Type B pancreatic cell (in vitro differentiated cells): ENCODE data around the gene ACIN1. TPM values are rescaled to one million over a fixed set of nuclear protein-coding genes. Genes with fewer than 3 reads are reported as not detected.

Experiments used
- DNase-seq: peaks from one replicate; pipeline ENCODE4 v3.0.0; 2021; ENCODE audit warnings: mixed read lengths; ENCODE audit not compliant: unreplicated experiment; ENCODE audit errors: extremely low spot score
- H3K27ac Mint-ChIP-seq: 2 replicates; pipeline ENCODE4 v1.8.0; 2021; ENCODE audit warnings: mild to moderate bottlenecking, mixed read lengths
- H3K27me3 Mint-ChIP-seq: 2 replicates; pipeline ENCODE4 v1.8.0; 2021; ENCODE audit warnings: mixed read lengths
- H3K36me3 Mint-ChIP-seq: 2 replicates; pipeline ENCODE4 v1.8.0; 2021; ENCODE audit warnings: mixed read lengths
- H3K4me1 Mint-ChIP-seq: one replicate; pipeline ENCODE4 v1.8.0; 2021; ENCODE audit warnings: mixed read lengths; ENCODE audit not compliant: unreplicated experiment
- H3K4me3 Mint-ChIP-seq: 2 replicates; pipeline ENCODE4 v1.8.0; 2021; ENCODE audit warnings: mild to moderate bottlenecking, mixed read lengths
- H3K9me3 Mint-ChIP-seq: 2 replicates; pipeline ENCODE4 v1.8.0; 2021; ENCODE audit warnings: mixed read lengths
- total RNA-seq: library from RNA; stranded (reverse); gene quantifications from 2 replicates; pipeline ENCODE4 v1.2.1, GENCODE V29; 2021; ENCODE audit warnings: low replicate concordance
- TF ChIP-seq, protein P1 (sequence below): fragments of 200-600 bp; sonication (generic); conservative IDR thresholded peaks from 2 replicates; pipeline ENCODE4 v1.5.0; 2021; ENCODE audit warnings: antibody characterized with exemption, mild to moderate bottlenecking

Gene ACIN1
- total RNA-seq, 1 donor from 2014 or later: 342 TPM

DNA sequence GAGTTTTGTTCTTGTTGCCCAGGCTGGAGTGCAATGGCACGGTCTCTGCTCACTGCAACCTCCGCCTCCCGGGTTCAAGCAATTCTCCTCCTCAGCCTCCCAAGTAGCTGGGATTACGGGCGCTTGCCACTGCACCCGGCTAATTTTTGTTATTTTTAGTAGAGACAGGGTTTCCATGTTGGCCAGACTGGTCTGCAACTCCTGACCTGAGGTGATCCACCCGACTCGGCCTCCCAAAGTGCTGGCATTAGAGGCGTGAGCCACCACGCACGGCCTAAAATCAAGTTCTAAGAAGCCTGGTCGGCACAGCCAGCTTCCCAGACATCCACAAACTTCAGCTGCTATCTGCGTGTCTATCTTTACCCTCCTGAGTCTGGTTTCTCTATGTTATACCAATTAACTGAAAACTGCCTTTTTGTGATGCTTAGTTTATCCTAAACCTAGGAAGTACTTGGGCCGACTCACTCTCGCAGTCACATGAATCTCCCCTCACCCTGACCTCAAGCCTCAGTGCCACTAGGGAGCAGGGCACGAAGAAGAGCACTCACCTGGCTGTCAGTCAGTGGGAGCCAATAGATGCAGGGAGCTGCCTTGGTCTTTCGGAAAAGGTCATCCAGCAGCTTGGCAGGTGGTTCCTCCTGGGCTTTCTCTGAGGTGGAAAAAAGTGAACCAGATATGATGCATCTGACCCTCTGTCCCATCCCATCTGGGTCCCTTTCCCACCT lies 34.2 kb downstream of the ACIN1 start:
- DNase-seq: no peak
- Mint-ChIP-seq H3K9me3 (no peaks in the 10 kb centered on the region), H3K36me3 (peaks cover 23% of the 10 kb centered on the region), H3K4me1 (peaks cover 29% of the 10 kb centered on the region), H3K4me3 (no peak overlapping the region), H3K27ac (peak overlapping the region; percentile 36), H3K27me3 (no peaks in the 10 kb centered on the region)
- TF ChIP-seq, protein P1, sequence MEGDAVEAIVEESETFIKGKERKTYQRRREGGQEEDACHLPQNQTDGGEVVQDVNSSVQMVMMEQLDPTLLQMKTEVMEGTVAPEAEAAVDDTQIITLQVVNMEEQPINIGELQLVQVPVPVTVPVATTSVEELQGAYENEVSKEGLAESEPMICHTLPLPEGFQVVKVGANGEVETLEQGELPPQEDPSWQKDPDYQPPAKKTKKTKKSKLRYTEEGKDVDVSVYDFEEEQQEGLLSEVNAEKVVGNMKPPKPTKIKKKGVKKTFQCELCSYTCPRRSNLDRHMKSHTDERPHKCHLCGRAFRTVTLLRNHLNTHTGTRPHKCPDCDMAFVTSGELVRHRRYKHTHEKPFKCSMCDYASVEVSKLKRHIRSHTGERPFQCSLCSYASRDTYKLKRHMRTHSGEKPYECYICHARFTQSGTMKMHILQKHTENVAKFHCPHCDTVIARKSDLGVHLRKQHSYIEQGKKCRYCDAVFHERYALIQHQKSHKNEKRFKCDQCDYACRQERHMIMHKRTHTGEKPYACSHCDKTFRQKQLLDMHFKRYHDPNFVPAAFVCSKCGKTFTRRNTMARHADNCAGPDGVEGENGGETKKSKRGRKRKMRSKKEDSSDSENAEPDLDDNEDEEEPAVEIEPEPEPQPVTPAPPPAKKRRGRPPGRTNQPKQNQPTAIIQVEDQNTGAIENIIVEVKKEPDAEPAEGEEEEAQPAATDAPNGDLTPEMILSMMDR: no peak

- Mint-ChIP-seq H3K27me3 (no peaks in the 10 kb centered on the region), H3K36me3 (peaks cover 19% of the 10 kb centered on the region), H3K4me1 (peaks cover 26% of the 10 kb centered on the region), H3K9me3 (no peaks in the 10 kb centered on the region), H3K27ac (peak overlapping the region; percentile 83), H3K4me3 (peak overlapping the region; percentile 59)
- TF ChIP-seq, protein P1: no peak
- no peak for DNase-seq
Measured at GRCh38 chr14:23058654-23059504, 36.1 kb downstream of the ACIN1 start.

- Mint-ChIP-seq H3K36me3 (peaks cover 11% of the 10 kb centered on the region), H3K4me1 (peaks cover 20% of the 10 kb centered on the region), H3K27me3 (no peaks in the 10 kb centered on the region), H3K27ac (peak overlapping the region; percentile 83), H3K9me3 (no peaks in the 10 kb centered on the region), H3K4me3 (peak overlapping the region; percentile 90)
- DNase-seq: peak; percentile 93
- TF ChIP-seq, protein P1: peak; percentile 99
Measured at GRCh38 chr14:23057757-23058653, 36.9 kb downstream of the ACIN1 start.

DNA sequence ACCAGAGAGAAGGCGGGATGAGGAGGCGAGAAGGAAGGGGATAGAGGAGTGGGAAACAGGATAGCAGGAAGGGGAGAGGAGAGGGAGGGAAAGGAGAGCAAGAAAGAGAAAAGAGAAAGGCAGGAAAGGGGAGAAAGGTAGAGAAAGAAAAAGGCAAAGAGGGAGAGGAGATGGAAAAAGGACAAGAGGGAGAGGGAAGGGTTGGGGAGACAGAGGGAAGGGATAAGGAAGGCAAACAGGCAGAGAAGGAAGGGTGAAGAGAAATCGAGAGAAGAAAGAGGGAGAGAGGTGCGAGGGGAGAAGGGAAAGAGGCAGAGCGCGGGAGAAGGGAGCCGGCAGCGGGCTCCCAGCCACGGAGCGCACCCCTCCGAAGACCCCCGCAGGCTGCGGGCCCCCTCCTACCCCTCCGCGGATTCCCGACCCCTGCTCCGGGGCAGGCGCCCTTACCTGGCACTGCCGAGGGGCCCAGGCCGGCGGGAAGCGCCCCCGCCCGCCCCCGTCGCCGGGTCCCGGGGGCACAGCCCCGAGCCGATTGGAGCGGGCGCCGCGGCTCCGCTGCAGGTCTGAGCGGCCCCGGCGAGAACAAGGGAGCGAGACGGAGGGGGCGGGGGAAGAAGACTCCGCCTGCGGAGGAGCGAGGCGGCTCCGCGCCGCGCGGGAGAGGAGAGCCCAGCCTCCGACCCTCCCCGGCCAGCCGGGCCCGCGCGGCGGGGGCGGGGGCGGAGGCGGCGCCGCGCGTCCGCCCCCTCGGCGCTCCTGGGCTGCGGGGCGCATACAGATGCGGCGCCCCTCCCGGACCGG lies 37.8 kb downstream of the ACIN1 start, which contains the start of gene CDH24:
CDH24 (minus strand) TSS at position 565 of the 801 bp plus-strand sequence. CDS start 1,787 bp downstream, outside the sequence.
- peak within 1 kb of the TSS; percentile 89 for H3K27ac Mint-ChIP-seq
- H3K27me3 Mint-ChIP-seq: no peaks in the 10 kb centered on the region
- no peaks in the 10 kb centered on the region for H3K9me3 Mint-ChIP-seq
- peaks cover 2% of the 10 kb centered on the region for H3K36me3 Mint-ChIP-seq
- peak within 1 kb of the TSS; percentile 97 for H3K4me3 Mint-ChIP-seq
- DNase-seq: peak; percentile 82
- TF ChIP-seq, protein P1: no peak
- H3K4me1 Mint-ChIP-seq: peaks cover 16% of the 10 kb centered on the region
